GM18951 (cell line): ENCODE measurements around the gene SLC47A2.

Experiments used
- POLR2A ChIP-seq: IDR thresholded peaks from 4 replicates; pipeline ENCODE4 v1.6.1; 2011; ENCODE audit warnings: mild to moderate bottlenecking; ENCODE audit not compliant: insufficient read length, insufficient read depth; ENCODE audit errors: extremely low read depth
- in situ Hi-C: fragments of 300-500 bp; cut with MboI; formaldehyde crosslinking; loops from one replicate; pipeline ENCODE4 v1.12.0; 2022; ENCODE audit warnings: low sequenced_read_pairs, mixed read lengths, inconsistent platforms; ENCODE audit not compliant: unreplicated experiment

SLC47A2 gene

GRCh38 chr17:19730843-19731242 lies 14.5 kb upstream of the SLC47A2 start:
- in situ Hi-C loops, result no loop called here
- no peak for TF ChIP-seq POLR2A

DNA sequence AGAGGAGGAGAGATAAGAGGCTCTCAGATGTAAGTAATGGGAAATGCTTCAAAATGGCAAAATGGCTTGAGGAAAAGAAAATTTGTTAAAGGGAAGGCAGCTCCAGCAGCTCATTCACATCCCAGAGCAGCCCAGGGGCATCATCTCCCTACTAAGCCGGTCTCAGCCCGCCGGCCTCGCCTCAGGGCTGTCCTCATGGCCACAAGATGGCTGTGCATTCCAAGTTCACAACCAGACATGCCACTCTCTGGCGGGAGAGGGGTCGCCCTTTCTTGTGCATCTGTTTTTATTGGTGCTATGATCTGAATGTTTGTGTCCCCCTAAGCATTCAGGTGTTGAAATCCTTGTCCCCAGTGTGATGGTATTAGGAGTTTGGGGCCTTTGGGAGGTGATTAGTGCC lies 13.5 kb upstream of the SLC47A2 start:
- no peak for TF ChIP-seq POLR2A

GRCh38 chr17:19728084-19728495 lies 11.7 kb upstream of the SLC47A2 start:
- no peak for TF ChIP-seq POLR2A
- in situ Hi-C loops, result no loop called here

More for the DNA sequence above, 13.5 kb upstream of the SLC47A2 start:
- in situ Hi-C loops, result no loop called here

GRCh38 chr17:19727501-19728078 lies 11.2 kb upstream of the SLC47A2 start:
- no peak for TF ChIP-seq POLR2A
- in situ Hi-C loops, result no loop called here

DNA sequence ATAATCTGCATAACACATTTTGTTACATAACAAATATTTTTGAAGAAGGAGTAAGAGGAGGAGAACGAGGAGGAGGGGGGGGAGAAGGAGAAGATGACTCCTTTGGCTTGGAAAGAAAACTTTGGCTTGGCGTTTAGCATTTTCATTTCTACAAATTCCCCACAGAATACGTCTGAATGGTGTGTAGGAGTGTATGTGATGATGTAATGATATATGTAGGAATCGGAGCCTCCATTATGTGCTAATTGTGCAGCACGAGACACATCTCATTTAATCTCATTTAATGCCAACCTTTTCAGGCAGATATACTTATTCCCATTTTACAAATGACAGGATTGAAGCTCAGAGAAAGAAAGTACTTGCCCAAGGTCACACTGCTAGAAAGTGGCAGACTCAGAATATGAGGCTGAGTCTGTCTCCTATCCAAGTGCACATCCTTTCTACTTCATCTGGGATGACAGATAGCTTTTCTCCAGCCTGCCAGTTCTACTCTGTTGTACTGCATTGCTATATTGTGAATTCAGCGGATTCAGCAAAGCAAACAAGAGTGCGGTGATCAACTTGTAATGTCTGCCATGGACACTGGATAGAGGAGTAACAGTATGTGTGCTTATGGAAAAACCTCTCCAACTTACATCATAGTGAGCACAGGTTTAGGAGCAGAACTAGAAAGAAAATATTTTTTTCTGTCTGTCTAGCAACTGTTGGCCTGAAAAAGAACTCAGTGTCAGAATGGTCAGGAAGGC lies 10.4 kb upstream of the SLC47A2 start:
- TF ChIP-seq POLR2A, result no peak
- in situ Hi-C loops, result no loop called here

DNA sequence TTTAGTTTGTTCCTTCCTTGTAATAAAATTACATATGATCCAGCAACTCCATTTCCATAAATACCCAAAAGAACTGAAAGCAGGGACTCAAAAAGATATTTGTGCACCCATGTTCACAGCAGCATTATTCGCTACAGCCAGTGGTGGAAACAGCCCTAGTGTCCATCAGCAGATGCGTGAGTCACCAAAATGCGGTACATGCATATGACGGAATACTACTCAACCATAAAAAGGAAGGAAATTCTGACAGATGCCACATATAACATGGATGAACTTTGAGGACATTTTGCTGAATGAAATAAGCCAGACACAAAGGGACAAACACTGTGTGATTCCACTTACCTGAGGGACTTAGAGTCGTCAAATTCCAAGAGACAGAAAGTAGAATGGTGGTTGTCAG lies 9.1 kb upstream of the SLC47A2 start:
- TF ChIP-seq POLR2A, result no peak
- in situ Hi-C loops, result no loop called here

DNA sequence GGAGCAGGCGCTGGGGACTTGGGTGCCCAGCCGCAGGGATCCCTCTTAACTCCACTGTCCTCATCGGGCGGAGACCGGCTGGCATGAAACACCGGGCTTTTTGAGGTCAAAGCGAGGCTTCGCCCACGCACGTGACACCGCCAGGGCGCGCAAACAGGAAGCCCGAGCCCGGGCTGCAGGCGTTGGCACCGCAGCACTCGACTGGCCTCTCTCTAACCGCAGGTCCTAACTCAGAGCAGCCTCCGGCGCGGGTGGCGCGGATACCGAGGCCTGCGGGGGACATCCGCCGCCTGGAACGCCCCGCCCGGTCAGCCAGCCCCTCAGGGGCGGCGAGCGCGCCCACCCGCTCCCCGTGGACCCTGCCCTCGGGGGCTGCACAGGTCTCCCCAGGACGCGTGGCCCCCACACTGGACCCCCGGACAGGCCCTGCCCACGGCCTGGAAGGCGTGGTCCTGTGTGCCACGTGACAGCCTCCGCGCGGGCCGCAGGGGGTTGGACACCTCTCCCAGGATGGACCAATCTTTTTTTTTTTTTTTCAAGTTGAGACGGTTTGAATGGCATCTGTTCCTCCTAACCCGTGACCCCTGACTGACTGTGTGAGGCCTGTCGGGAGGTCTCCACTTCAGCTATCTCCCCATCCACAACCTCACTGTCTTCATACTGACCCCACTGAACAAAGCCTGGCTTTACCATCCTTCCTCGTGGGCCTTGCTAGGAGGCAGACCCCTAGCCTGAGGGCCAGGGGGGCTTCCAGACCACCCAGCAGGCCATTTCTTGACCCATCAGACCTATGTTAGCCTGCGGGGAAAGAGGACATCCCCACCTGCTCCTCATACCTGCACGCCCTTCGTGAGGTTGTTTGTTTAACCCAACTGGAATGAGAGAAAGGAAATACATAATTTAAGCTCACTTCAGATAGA lies 8.4 kb upstream of the SLC47A2 start:
- no peak for TF ChIP-seq POLR2A
- in situ Hi-C loops, result no loop called here

DNA sequence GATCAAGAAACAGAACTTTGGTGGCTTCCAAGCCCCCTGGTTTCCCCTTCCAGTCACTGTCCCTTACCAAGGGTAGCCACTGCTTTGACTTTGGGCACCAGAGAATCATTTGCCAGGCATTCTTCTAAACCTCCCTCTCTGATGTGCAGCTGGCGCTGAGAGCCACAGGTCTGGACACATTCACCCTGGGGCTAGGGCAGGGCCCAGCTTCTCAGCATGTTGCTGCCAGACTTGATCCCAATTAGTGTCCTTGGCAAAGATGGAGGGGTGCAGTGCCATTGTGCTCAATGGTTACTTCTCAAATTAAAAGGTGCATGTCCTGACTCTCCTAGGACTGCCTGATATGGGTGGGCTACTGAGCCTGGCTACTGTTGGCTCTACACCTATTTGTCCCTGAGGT lies 7.6 kb upstream of the SLC47A2 start:
- no peak for TF ChIP-seq POLR2A
- in situ Hi-C loops, result no loop called here

DNA sequence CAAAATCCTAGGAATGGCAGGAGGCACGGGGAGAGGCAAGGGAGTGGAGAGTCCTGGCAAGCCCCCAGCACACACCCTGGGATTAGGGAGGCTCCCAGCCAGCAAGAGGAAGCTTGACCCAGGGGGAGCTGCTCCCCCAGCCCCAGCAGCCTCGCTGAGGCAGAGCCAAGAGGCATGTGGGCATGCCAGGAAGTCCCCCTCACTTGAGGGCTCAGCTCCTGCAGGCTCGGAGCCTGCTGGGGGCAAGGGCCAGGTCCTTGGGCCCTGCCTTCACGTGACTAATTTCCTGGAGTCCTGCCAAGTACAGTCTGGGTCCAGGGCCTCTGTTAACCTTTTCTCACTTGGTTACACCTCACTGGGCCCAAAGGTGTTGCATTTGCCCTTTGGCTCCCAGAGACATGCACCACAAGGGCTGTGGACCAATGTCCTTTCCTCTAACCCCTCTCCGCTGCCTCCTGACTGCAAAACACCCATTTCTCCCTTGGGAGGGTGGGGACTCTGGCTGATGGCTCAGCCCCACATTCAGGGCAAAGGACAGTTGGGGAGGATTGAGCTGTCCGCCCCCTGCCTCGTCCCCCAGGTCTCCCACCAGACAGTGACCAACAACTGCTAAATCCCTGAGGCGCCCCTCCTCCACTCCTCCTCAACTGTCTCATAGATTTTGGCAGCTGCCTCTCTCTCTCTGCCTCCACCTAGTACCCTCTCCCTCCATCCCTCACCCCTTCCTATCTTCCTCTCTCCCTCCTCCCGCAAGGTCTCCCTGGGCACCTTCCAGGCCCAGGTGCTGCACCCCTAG lies 4.4 kb upstream of the SLC47A2 start:
- in situ Hi-C loops, result no loop called here
- no peak for TF ChIP-seq POLR2A

DNA sequence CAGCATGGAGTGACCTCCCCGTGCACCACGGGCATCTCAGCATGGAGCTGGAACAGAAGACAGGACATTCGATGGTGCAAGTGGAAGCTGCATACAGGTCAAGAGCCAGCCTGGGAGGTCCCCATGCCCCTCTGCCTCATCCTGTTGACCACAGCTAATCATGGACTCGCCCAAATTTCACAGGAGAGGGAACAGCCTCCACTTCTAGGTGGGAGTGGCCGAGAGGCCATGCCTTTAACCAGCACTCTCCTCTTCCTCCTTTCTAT lies 3.8 kb upstream of the SLC47A2 start:
- no peak for TF ChIP-seq POLR2A
- in situ Hi-C loops, result no loop called here

GRCh38 chr17:19719355-19720209 lies 3.2 kb upstream of the SLC47A2 start:
- in situ Hi-C loops, result no loop called here
- TF ChIP-seq POLR2A, result no peak

- in situ Hi-C loops, result no loop called here
- TF ChIP-seq POLR2A, result no peak
These were observed 2.4 kb upstream of the SLC47A2 start for GRCh38 chr17:19718613-19719354.

GRCh38 chr17:19718041-19718612 lies 1.7 kb upstream of the SLC47A2 start:
- in situ Hi-C loops, result no loop called here
- no peak for TF ChIP-seq POLR2A
